ENCODE measurements around the gene TACC2.

The TACC2 gene

GRCh38 chr10:122186816-122187810, 198.2 kb downstream of the TACC2 start:
- Histone ChIP-seq H3K36me3 (ENCODE audit: insufficient read depth, low read length) (no peaks in the 10 kb centered on the region), H3K9me3 (ENCODE audit: insufficient read depth, low read length, severe bottlenecking) (no peaks in the 10 kb centered on the region), H2AFZ (ENCODE audit: low read depth, low read length) (no peak overlapping the region), H3K27me3 (ENCODE audit: insufficient read depth, low read length, poor library complexity) (peaks cover 8% of the 10 kb centered on the region), H3K4me2 (ENCODE audit: insufficient read depth, low read length) (no peak overlapping the region), H3K4me1 (ENCODE audit: insufficient read depth, low read length) (peaks cover 4% of the 10 kb centered on the region), H3K4me3 (ENCODE audit: low read depth in 1 of 2, low read length in 2 of 2) (no peak overlapping the region), H3K27ac (ENCODE audit: low read length) (no peak overlapping the region), H3K9ac (ENCODE audit: low read depth, low read length) (no peak overlapping the region), H4K20me1 (ENCODE audit: insufficient read depth, low read length) (no peaks in the 10 kb centered on the region), H3K79me2 (ENCODE audit: insufficient read depth, low read length) (no peaks in the 10 kb centered on the region)
- ATAC-seq (ENCODE audit: insufficient read depth, low read depth) = no peak
- no peak for TF ChIP-seq EZH2 (IDR thresholded peaks at IDR 0.05; ENCODE audit: borderline replicate concordance, low read depth, low read length, severe bottlenecking)
- no peak for TF ChIP-seq CTCF (IDR thresholded peaks at IDR 0.05; ENCODE audit: borderline replicate concordance, extremely low read depth, low read length, poor library complexity, severe bottlenecking)
- DNase-seq = no peak

GRCh38 chr10:122188706-122189105, 199.7 kb downstream of the TACC2 start:
- Histone ChIP-seq H3K4me1 (ENCODE audit: insufficient read depth, low read length) (peaks cover 8% of the 10 kb centered on the region), H4K20me1 (ENCODE audit: insufficient read depth, low read length) (no peaks in the 10 kb centered on the region), H3K4me2 (ENCODE audit: insufficient read depth, low read length) (no peak overlapping the region), H3K27ac (ENCODE audit: low read length) (no peak overlapping the region), H3K27me3 (ENCODE audit: insufficient read depth, low read length, poor library complexity) (no peaks in the 10 kb centered on the region), H3K79me2 (ENCODE audit: insufficient read depth, low read length) (no peaks in the 10 kb centered on the region), H3K9ac (ENCODE audit: low read depth, low read length) (no peak overlapping the region), H2AFZ (ENCODE audit: low read depth, low read length) (no peak overlapping the region), H3K36me3 (ENCODE audit: insufficient read depth, low read length) (no peaks in the 10 kb centered on the region), H3K9me3 (ENCODE audit: insufficient read depth, low read length, severe bottlenecking) (no peaks in the 10 kb centered on the region), H3K4me3 (ENCODE audit: low read depth in 1 of 2, low read length in 2 of 2) (no peak overlapping the region)
- DNase-seq (no peak), ATAC-seq (ENCODE audit: insufficient read depth, low read depth) (no peak)
- TF ChIP-seq EZH2 (IDR thresholded peaks at IDR 0.05; ENCODE audit: borderline replicate concordance, low read depth, low read length, severe bottlenecking) (no peak), CTCF (IDR thresholded peaks at IDR 0.05; ENCODE audit: borderline replicate concordance, extremely low read depth, low read length, poor library complexity, severe bottlenecking) (no peak)

- no peak overlapping the region for H3K4me2 ChIP-seq (ENCODE audit: insufficient read depth, low read length)
- no peaks in the 10 kb centered on the region for H3K9me3 ChIP-seq (ENCODE audit: insufficient read depth, low read length, severe bottlenecking)
- no peak overlapping the region for H2AFZ ChIP-seq (ENCODE audit: low read depth, low read length)
- ATAC-seq (ENCODE audit: insufficient read depth, low read depth) (no peak), DNase-seq (no peak)
- H3K9ac ChIP-seq (ENCODE audit: low read depth, low read length) = no peak overlapping the region
- no peak overlapping the region for H3K27ac ChIP-seq (ENCODE audit: low read length)
- H3K4me3 ChIP-seq (ENCODE audit: low read depth in 1 of 2, low read length in 2 of 2) = no peak overlapping the region
- no peaks in the 10 kb centered on the region for H3K27me3 ChIP-seq (ENCODE audit: insufficient read depth, low read length, poor library complexity)
- no peaks in the 10 kb centered on the region for H3K36me3 ChIP-seq (ENCODE audit: insufficient read depth, low read length)
- H4K20me1 ChIP-seq (ENCODE audit: insufficient read depth, low read length) = no peaks in the 10 kb centered on the region
- TF ChIP-seq EZH2 (IDR thresholded peaks at IDR 0.05; ENCODE audit: borderline replicate concordance, low read depth, low read length, severe bottlenecking) = no peak
- TF ChIP-seq CTCF (IDR thresholded peaks at IDR 0.05; ENCODE audit: borderline replicate concordance, extremely low read depth, low read length, poor library complexity, severe bottlenecking) = no peak
- peaks cover 8% of the 10 kb centered on the region for H3K4me1 ChIP-seq (ENCODE audit: insufficient read depth, low read length)
- no peaks in the 10 kb centered on the region for H3K79me2 ChIP-seq (ENCODE audit: insufficient read depth, low read length)
These were observed 200.2 kb downstream of the TACC2 start for GRCh38 chr10:122189185-122189584.

Measured in DND-41 (cell line).